ENCODE data around the gene PNPLA3.

The PNPLA3 gene

GRCh38 chr22:43946384-43946667 is 22.7 kb downstream of the PNPLA3 start:
- Histone ChIP-seq H3K9me3 (ENCODE audit: control insufficient read depth in 2 of 2, low read length in 2 of 2) (no peaks in the 10 kb centered on the region), H3K4me1 (ENCODE audit: control insufficient read depth in 2 of 2, insufficient read depth in 2 of 2, low read length in 2 of 2) (no peaks in the 10 kb centered on the region), H3K9ac (ENCODE audit: low read depth in 1 of 2, low read length in 2 of 2) (no peak overlapping the region), H3K4me3 (ENCODE audit: low read length in 2 of 2) (no peak overlapping the region), H3K36me3 (ENCODE audit: control insufficient read depth in 2 of 2, insufficient read depth in 2 of 2, low read length in 2 of 2) (no peaks in the 10 kb centered on the region), H3K27me3 (ENCODE audit: control insufficient read depth in 2 of 2, insufficient read depth in 2 of 2, low read length in 2 of 2) (peaks cover 0 to 4% of the 10 kb centered on the region in 2 donors), H3K27ac (ENCODE audit: low read depth in 2 of 2, low read length in 2 of 2) (no peak overlapping the region)

GRCh38 chr22:43948836-43949406 is 25.3 kb downstream of the PNPLA3 start:
- no peaks in the 10 kb centered on the region for H3K9me3 ChIP-seq (ENCODE audit: control insufficient read depth in 2 of 2, low read length in 2 of 2)
- H3K4me1 ChIP-seq (ENCODE audit: control insufficient read depth in 2 of 2, insufficient read depth in 2 of 2, low read length in 2 of 2) = no peaks in the 10 kb centered on the region
- H3K36me3 ChIP-seq (ENCODE audit: control insufficient read depth in 2 of 2, insufficient read depth in 2 of 2, low read length in 2 of 2) = no peaks in the 10 kb centered on the region
- peaks cover 0 to 4% of the 10 kb centered on the region in 2 donors for H3K27me3 ChIP-seq (ENCODE audit: control insufficient read depth in 2 of 2, insufficient read depth in 2 of 2, low read length in 2 of 2)
- no peak overlapping the region for H3K27ac ChIP-seq (ENCODE audit: low read depth in 2 of 2, low read length in 2 of 2)
- H3K9ac ChIP-seq (ENCODE audit: low read depth in 1 of 2, low read length in 2 of 2) = no peak overlapping the region
- H3K4me3 ChIP-seq (ENCODE audit: low read length in 2 of 2) = no peak overlapping the region

GRCh38 chr22:43951391-43951790 is 27.8 kb downstream of the PNPLA3 start:
- no peaks in the 10 kb centered on the region for H3K36me3 ChIP-seq (ENCODE audit: control insufficient read depth in 2 of 2, insufficient read depth in 2 of 2, low read length in 2 of 2)
- H3K4me1 ChIP-seq (ENCODE audit: control insufficient read depth in 2 of 2, insufficient read depth in 2 of 2, low read length in 2 of 2) = peaks cover 4 to 11% of the 10 kb centered on the region in 2 donors
- H3K9ac ChIP-seq (ENCODE audit: low read depth in 1 of 2, low read length in 2 of 2) = no peak overlapping the region
- H3K27me3 ChIP-seq (ENCODE audit: control insufficient read depth in 2 of 2, insufficient read depth in 2 of 2, low read length in 2 of 2) = no peaks in the 10 kb centered on the region
- no peak overlapping the region for H3K27ac ChIP-seq (ENCODE audit: low read depth in 2 of 2, low read length in 2 of 2)
- no peaks in the 10 kb centered on the region for H3K9me3 ChIP-seq (ENCODE audit: control insufficient read depth in 2 of 2, low read length in 2 of 2)
- H3K4me3 ChIP-seq (ENCODE audit: low read length in 2 of 2) = no peak overlapping the region

GRCh38 chr22:43951966-43952365 is 28.4 kb downstream of the PNPLA3 start:
- H3K27ac ChIP-seq (ENCODE audit: low read depth in 2 of 2, low read length in 2 of 2) = no peak overlapping the region
- H3K4me1 ChIP-seq (ENCODE audit: control insufficient read depth in 2 of 2, insufficient read depth in 2 of 2, low read length in 2 of 2) = peaks cover 8 to 15% of the 10 kb centered on the region in 2 donors
- no peak overlapping the region for H3K9ac ChIP-seq (ENCODE audit: low read depth in 1 of 2, low read length in 2 of 2)
- H3K27me3 ChIP-seq (ENCODE audit: control insufficient read depth in 2 of 2, insufficient read depth in 2 of 2, low read length in 2 of 2) = no peaks in the 10 kb centered on the region
- no peaks in the 10 kb centered on the region for H3K9me3 ChIP-seq (ENCODE audit: control insufficient read depth in 2 of 2, low read length in 2 of 2)
- H3K36me3 ChIP-seq (ENCODE audit: control insufficient read depth in 2 of 2, insufficient read depth in 2 of 2, low read length in 2 of 2) = no peaks in the 10 kb centered on the region
- H3K4me3 ChIP-seq (ENCODE audit: low read length in 2 of 2) = no peak overlapping the region

- Histone ChIP-seq H3K4me3 (ENCODE audit: low read length in 2 of 2) (peak overlapping the region; percentile 88 to 96), H3K9me3 (ENCODE audit: control insufficient read depth in 2 of 2, low read length in 2 of 2) (no peaks in the 10 kb centered on the region), H3K27ac (ENCODE audit: low read depth in 2 of 2, low read length in 2 of 2) (no peak overlapping the region), H3K4me1 (ENCODE audit: control insufficient read depth in 2 of 2, insufficient read depth in 2 of 2, low read length in 2 of 2) (peaks cover 8 to 15% of the 10 kb centered on the region in 2 donors), H3K36me3 (ENCODE audit: control insufficient read depth in 2 of 2, insufficient read depth in 2 of 2, low read length in 2 of 2) (no peaks in the 10 kb centered on the region), H3K9ac (ENCODE audit: low read depth in 1 of 2, low read length in 2 of 2) (peak overlapping the region in 1 of 2 donors; percentile 78), H3K27me3 (ENCODE audit: control insufficient read depth in 2 of 2, insufficient read depth in 2 of 2, low read length in 2 of 2) (no peaks in the 10 kb centered on the region)
Measured at GRCh38 chr22:43953988-43954785, 30.6 kb downstream of the PNPLA3 start.

- H3K4me3 ChIP-seq (ENCODE audit: low read length in 2 of 2) = peak within 1 kb of the TSS; percentile 88 to 96
- H3K27me3 ChIP-seq (ENCODE audit: control insufficient read depth in 2 of 2, insufficient read depth in 2 of 2, low read length in 2 of 2) = no peaks in the 10 kb centered on the region
- H3K9ac ChIP-seq (ENCODE audit: low read depth in 1 of 2, low read length in 2 of 2) = peak within 1 kb of the TSS; percentile 78 to 84
- H3K4me1 ChIP-seq (ENCODE audit: control insufficient read depth in 2 of 2, insufficient read depth in 2 of 2, low read length in 2 of 2) = peaks cover 8 to 15% of the 10 kb centered on the region in 2 donors
- H3K9me3 ChIP-seq (ENCODE audit: control insufficient read depth in 2 of 2, low read length in 2 of 2) = no peaks in the 10 kb centered on the region
- H3K27ac ChIP-seq (ENCODE audit: low read depth in 2 of 2, low read length in 2 of 2) = peak within 1 kb of the TSS; percentile 78 to 90
- no peaks in the 10 kb centered on the region for H3K36me3 ChIP-seq (ENCODE audit: control insufficient read depth in 2 of 2, insufficient read depth in 2 of 2, low read length in 2 of 2)
Measured at GRCh38 chr22:43955040-43955882, 31.7 kb downstream of the PNPLA3 start, which contains the start of gene SAMM50. Gene SAMM50 (plus strand): TSS chr22:43955442. CDS start chr22:43955578, 136 bp downstream.

GRCh38 chr22:43955883-43956782 is 32.5 kb downstream of the PNPLA3 start:
- Histone ChIP-seq H3K9me3 (ENCODE audit: control insufficient read depth in 2 of 2, low read length in 2 of 2) (no peaks in the 10 kb centered on the region), H3K27ac (ENCODE audit: low read depth in 2 of 2, low read length in 2 of 2) (peak overlapping the region; percentile 78 to 90), H3K27me3 (ENCODE audit: control insufficient read depth in 2 of 2, insufficient read depth in 2 of 2, low read length in 2 of 2) (no peaks in the 10 kb centered on the region), H3K36me3 (ENCODE audit: control insufficient read depth in 2 of 2, insufficient read depth in 2 of 2, low read length in 2 of 2) (no peaks in the 10 kb centered on the region), H3K4me3 (ENCODE audit: low read length in 2 of 2) (peak overlapping the region; percentile 88 to 96), H3K4me1 (ENCODE audit: control insufficient read depth in 2 of 2, insufficient read depth in 2 of 2, low read length in 2 of 2) (peaks cover 8 to 15% of the 10 kb centered on the region in 2 donors), H3K9ac (ENCODE audit: low read depth in 1 of 2, low read length in 2 of 2) (peak overlapping the region; percentile 78 to 84)

GRCh38 chr22:43956805-43957463 is 33.3 kb downstream of the PNPLA3 start:
- Histone ChIP-seq H3K9ac (ENCODE audit: low read depth in 1 of 2, low read length in 2 of 2) (no peak overlapping the region), H3K9me3 (ENCODE audit: control insufficient read depth in 2 of 2, low read length in 2 of 2) (no peaks in the 10 kb centered on the region), H3K27me3 (ENCODE audit: control insufficient read depth in 2 of 2, insufficient read depth in 2 of 2, low read length in 2 of 2) (no peaks in the 10 kb centered on the region), H3K4me3 (ENCODE audit: low read length in 2 of 2) (peak overlapping the region in 1 of 2 donors; percentile 96), H3K4me1 (ENCODE audit: control insufficient read depth in 2 of 2, insufficient read depth in 2 of 2, low read length in 2 of 2) (peaks cover 8 to 15% of the 10 kb centered on the region in 2 donors), H3K27ac (ENCODE audit: low read depth in 2 of 2, low read length in 2 of 2) (no peak overlapping the region), H3K36me3 (ENCODE audit: control insufficient read depth in 2 of 2, insufficient read depth in 2 of 2, low read length in 2 of 2) (no peaks in the 10 kb centered on the region)

GRCh38 chr22:43957871-43958270 is 34.3 kb downstream of the PNPLA3 start:
- Histone ChIP-seq H3K4me1 (ENCODE audit: control insufficient read depth in 2 of 2, insufficient read depth in 2 of 2, low read length in 2 of 2) (peaks cover 8 to 15% of the 10 kb centered on the region in 2 donors), H3K27ac (ENCODE audit: low read depth in 2 of 2, low read length in 2 of 2) (no peak overlapping the region)

More at GRCh38 chr22:43957871-43958270, 34.3 kb downstream of the PNPLA3 start:
- Histone ChIP-seq H3K36me3 (ENCODE audit: control insufficient read depth in 2 of 2, insufficient read depth in 2 of 2, low read length in 2 of 2) (no peaks in the 10 kb centered on the region), H3K4me3 (ENCODE audit: low read length in 2 of 2) (no peak overlapping the region), H3K27me3 (ENCODE audit: control insufficient read depth in 2 of 2, insufficient read depth in 2 of 2, low read length in 2 of 2) (no peaks in the 10 kb centered on the region), H3K9ac (ENCODE audit: low read depth in 1 of 2, low read length in 2 of 2) (no peak overlapping the region), H3K9me3 (ENCODE audit: control insufficient read depth in 2 of 2, low read length in 2 of 2) (no peaks in the 10 kb centered on the region)
